CD4-positive, alpha-beta T cell (primary cell): ENCODE measurements around the gene LIG1. TPM values are rescaled to one million over a fixed set of nuclear protein-coding genes. Genes with fewer than 3 reads are reported as not detected.

Experiments
- ATAC-seq: fragments of 200-7000 bp; cut with Tn5 transposase; one replicate; pipeline ENCODE4 v1.10.0; 2022; ENCODE audit warnings: mild to moderate bottlenecking; ENCODE audit not compliant: poor library complexity
- CTCF ChIA-PET: fragments of 350-600 bp; sonication (Branson Sonifier 250); formaldehyde crosslinking; loops from one replicate; lab custom pipeline; 2021; ENCODE audit warnings: antibody characterized with exemption, inconsistent platforms; lab: Charles Lee
- POLR2A ChIA-PET: fragments of 350-600 bp; sonication (Branson Sonifier 250); formaldehyde crosslinking; loops from one replicate; lab custom pipeline; 2021; ENCODE audit warnings: antibody characterized with exemption, inconsistent platforms; lab: Charles Lee
- DNase-seq, 14 experiments: peaks; one replicate each; pipeline ENCODE4 v3.0.0-alpha.2; 2013 to 2020; ENCODE audit warnings: mixed read lengths in 2 of 14
- H3K27ac ChIP-seq, 2 donors: one replicate each; pipeline versions ENCODE4 v1.5.1 to v1.7.0; 2013; ENCODE audit warnings: low read length in 2 of 2, low read depth in 1 of 2, mild to moderate bottlenecking in 1 of 2
- H3K27me3 ChIP-seq, 2 experiments: 1 replicate in 1 of 2; 2 replicates in 1 of 2; pipeline versions ENCODE4 v1.6.1 to v1.7.0; 2013; ENCODE audit warnings: low read length in 2 of 2, control low read depth in 1 of 2, mild to moderate bottlenecking in 1 of 2, moderate library complexity in 1 of 2; ENCODE audit not compliant: insufficient read depth in 2 of 2, control insufficient read depth in 1 of 2
- H3K36me3 ChIP-seq: one replicate; pipeline ENCODE4 v1.6.1; 2013; ENCODE audit warnings: low read length, control low read depth; ENCODE audit not compliant: insufficient read depth
- H3K4me1 ChIP-seq: one replicate; pipeline ENCODE4 v1.6.1; 2013; ENCODE audit warnings: low read length, control low read depth; ENCODE audit not compliant: insufficient read depth
- H3K4me3 ChIP-seq: one replicate; pipeline ENCODE4 v1.5.1; 2013; ENCODE audit warnings: mild to moderate bottlenecking, low read length, moderate library complexity
- H3K9me3 ChIP-seq, 2 experiments: 1 replicate in 1 of 2; 2 replicates in 1 of 2; pipeline versions ENCODE4 v1.6.1 to v1.7.0; 2013; ENCODE audit warnings: low read length in 2 of 2, mild to moderate bottlenecking in 2 of 2, control low read depth in 1 of 2, moderate library complexity in 1 of 2; ENCODE audit not compliant: control insufficient read depth in 1 of 2, insufficient read depth in 1 of 2
- H3K27ac Mint-ChIP-seq: one replicate; pipeline ENCODE4 v1.8.0; 2020; ENCODE audit warnings: mixed read lengths
- H3K27me3 Mint-ChIP-seq: one replicate; pipeline ENCODE4 v1.8.0; 2021; ENCODE audit warnings: mixed read lengths
- H3K36me3 Mint-ChIP-seq: one replicate; pipeline ENCODE4 v1.8.0; 2021; ENCODE audit warnings: low read depth, mixed read lengths
- H3K4me1 Mint-ChIP-seq: one replicate; pipeline ENCODE4 v1.8.0; 2021; ENCODE audit warnings: low read depth, mixed read lengths
- H3K4me3 Mint-ChIP-seq: one replicate; pipeline ENCODE4 v1.8.0; 2020; ENCODE audit warnings: mild to moderate bottlenecking, mixed read lengths
- H3K9me3 Mint-ChIP-seq: one replicate; pipeline ENCODE4 v1.8.0; 2020; ENCODE audit warnings: mixed read lengths
- intact Hi-C, 2 experiments: fragments of 100-400 bp; cut with DNase I in 1 of 2; cut with micrococcal nuclease in 1 of 2; formaldehyde crosslinking; loops; one replicate each; pipeline versions ENCODE4 v1.15.1 to v1.9.0; 2023 to 2025; cut with DNase I, micrococcal nuclease
- total RNA-seq, 174 experiments: library from RNA in 2 of 174; stranded (reverse) in 2 of 174; gene quantifications; one replicate each; pipeline ENCODE4 v1.2.3 and lab custom pipeline; 2021 to 2026
- TF ChIP-seq, protein P1 (sequence below): fragments of 200-600 bp; IDR thresholded peaks from one replicate; pipeline ENCODE4 v1.8.0; 2022; ENCODE audit warnings: antibody characterized with exemption, mild to moderate bottlenecking

LIG1 gene
- total RNA-seq, 2 experiments from 2014 or later: 62.8 to 70.7 TPM

DNA sequence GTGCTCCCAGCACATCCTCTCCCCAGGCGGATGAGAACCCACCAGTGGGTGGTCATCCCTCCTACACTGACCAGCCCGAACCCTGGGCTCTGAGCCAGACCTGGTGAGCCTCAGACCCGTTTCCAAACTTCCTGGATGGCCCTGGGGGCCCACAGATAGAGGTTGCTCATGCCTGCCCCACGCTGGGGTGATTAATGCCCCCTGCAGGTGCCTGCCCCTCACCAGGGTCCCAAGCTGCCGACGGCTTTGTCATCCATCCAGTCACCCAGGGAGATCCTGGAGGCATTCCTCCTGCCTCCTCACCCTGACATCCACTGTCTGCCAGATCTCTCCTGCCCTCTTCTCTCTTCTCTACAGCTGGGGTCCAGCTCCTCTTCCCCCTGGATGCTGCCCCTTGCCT is 31.1 kb downstream of the LIG1 start:
- H3K27ac Mint-ChIP-seq: no peak overlapping the region
- DNase-seq: no peak
- H3K27ac ChIP-seq: no peak overlapping the region
- intact Hi-C loops: no loop called here
- peaks cover 29% of the 10 kb centered on the region for H3K36me3 ChIP-seq
- TF ChIP-seq, protein P1, sequence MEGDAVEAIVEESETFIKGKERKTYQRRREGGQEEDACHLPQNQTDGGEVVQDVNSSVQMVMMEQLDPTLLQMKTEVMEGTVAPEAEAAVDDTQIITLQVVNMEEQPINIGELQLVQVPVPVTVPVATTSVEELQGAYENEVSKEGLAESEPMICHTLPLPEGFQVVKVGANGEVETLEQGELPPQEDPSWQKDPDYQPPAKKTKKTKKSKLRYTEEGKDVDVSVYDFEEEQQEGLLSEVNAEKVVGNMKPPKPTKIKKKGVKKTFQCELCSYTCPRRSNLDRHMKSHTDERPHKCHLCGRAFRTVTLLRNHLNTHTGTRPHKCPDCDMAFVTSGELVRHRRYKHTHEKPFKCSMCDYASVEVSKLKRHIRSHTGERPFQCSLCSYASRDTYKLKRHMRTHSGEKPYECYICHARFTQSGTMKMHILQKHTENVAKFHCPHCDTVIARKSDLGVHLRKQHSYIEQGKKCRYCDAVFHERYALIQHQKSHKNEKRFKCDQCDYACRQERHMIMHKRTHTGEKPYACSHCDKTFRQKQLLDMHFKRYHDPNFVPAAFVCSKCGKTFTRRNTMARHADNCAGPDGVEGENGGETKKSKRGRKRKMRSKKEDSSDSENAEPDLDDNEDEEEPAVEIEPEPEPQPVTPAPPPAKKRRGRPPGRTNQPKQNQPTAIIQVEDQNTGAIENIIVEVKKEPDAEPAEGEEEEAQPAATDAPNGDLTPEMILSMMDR: no peak
- ChIA-PET POLR2A (no interaction called here), CTCF (interaction anchor here (0.6 kb wide), 1 partner anchor 274 kb away, joined by 3 read pairs; no protein-coding TSS in a partner anchor)
- no peaks in the 10 kb centered on the region for H3K4me1 Mint-ChIP-seq
- H3K4me1 ChIP-seq: no peaks in the 10 kb centered on the region
- no peak for ATAC-seq
- H3K9me3 ChIP-seq: no peaks in the 10 kb centered on the region
- H3K27me3 ChIP-seq: no peaks in the 10 kb centered on the region
- no peaks in the 10 kb centered on the region for H3K9me3 Mint-ChIP-seq
- H3K4me3 ChIP-seq: no peak overlapping the region
- H3K27me3 Mint-ChIP-seq: no peaks in the 10 kb centered on the region
- H3K4me3 Mint-ChIP-seq: no peak overlapping the region
- peaks cover 56% of the 10 kb centered on the region for H3K36me3 Mint-ChIP-seq

DNA sequence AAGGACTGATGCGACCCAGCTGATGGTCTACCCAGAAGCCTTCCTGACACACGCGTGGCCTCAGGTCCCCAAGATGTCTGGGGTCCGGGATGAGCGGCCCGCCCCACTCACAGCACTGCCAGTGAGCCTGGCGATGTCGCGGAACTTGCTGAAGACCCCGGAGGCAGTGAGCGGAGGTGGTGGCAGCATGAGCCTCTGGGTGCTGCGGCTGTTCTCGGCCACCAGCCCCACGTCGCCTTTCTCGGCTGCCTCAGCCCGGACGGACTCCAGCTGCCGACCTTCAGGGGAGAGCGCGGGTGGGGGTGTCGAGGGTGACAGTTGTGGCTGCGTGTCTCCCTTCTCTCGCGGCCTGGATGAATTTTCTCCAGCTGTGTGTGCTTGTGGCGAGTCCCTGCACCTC is 32.7 kb downstream of the LIG1 start:
- ChIA-PET CTCF (no interaction called here), POLR2A (no interaction called here)
- H3K9me3 Mint-ChIP-seq: no peaks in the 10 kb centered on the region
- H3K4me1 ChIP-seq: no peaks in the 10 kb centered on the region
- intact Hi-C loops: no loop called here
- H3K9me3 ChIP-seq: no peaks in the 10 kb centered on the region
- H3K27ac ChIP-seq: no peak overlapping the region
- no peaks in the 10 kb centered on the region for H3K27me3 ChIP-seq
- ATAC-seq (no peak), DNase-seq (no peak)
- no peaks in the 10 kb centered on the region for H3K27me3 Mint-ChIP-seq
- H3K4me3 Mint-ChIP-seq: no peak overlapping the region
- H3K27ac Mint-ChIP-seq: no peak overlapping the region
- TF ChIP-seq, protein P1: no peak
- no peak overlapping the region for H3K4me3 ChIP-seq
- H3K36me3 Mint-ChIP-seq: peaks cover 49% of the 10 kb centered on the region
- no peaks in the 10 kb centered on the region for H3K4me1 Mint-ChIP-seq
- H3K36me3 ChIP-seq: peaks cover 24% of the 10 kb centered on the region

DNA sequence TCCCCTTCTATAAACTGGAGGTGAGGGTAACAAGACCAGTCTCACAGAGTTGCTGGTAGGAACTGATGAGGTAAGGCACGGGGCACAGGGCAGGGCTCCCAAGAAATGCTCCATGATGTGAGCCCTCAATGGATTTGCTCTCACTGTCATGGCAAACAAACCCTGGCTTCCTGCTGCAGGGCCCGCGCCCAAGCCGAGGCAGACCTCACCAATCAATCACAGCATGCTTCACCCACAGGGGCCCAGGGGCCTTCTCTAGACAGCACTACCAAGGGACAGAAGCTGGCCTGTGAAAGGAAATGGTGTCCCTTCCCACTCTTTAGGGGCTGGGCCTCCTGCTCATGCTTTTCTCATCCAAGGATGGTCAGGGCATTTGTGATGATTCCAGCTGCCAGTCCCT is 33.6 kb downstream of the LIG1 start:
- no peaks in the 10 kb centered on the region for H3K27me3 ChIP-seq
- ChIA-PET CTCF (no interaction called here), POLR2A (no interaction called here)
- no peak overlapping the region for H3K4me3 ChIP-seq
- Mint-ChIP-seq H3K4me3 (no peak overlapping the region), H3K27ac (no peak overlapping the region), H3K4me1 (no peaks in the 10 kb centered on the region), H3K27me3 (no peaks in the 10 kb centered on the region), H3K9me3 (no peaks in the 10 kb centered on the region), H3K36me3 (peaks cover 50% of the 10 kb centered on the region)
- intact Hi-C loops: no loop called here
- ATAC-seq (no peak), DNase-seq (no peak)
- H3K9me3 ChIP-seq: no peaks in the 10 kb centered on the region
- H3K36me3 ChIP-seq: peaks cover 28% of the 10 kb centered on the region
- TF ChIP-seq, protein P1: no peak
- H3K27ac ChIP-seq: no peak overlapping the region
- no peaks in the 10 kb centered on the region for H3K4me1 ChIP-seq
